HUES6 (cell line): ENCODE data around the gene BCR.

Experiments used
- H3K27ac ChIP-seq: 2 replicates; pipeline ENCODE4 v1.7.0; 2013; ENCODE audit warnings: low read depth, mild to moderate bottlenecking, low read length, inconsistent platforms
- H3K27me3 ChIP-seq: 2 replicates; pipeline ENCODE4 v1.6.1; 2013; ENCODE audit warnings: low read length; ENCODE audit not compliant: control insufficient read depth, insufficient read depth
- H3K36me3 ChIP-seq: 2 replicates; pipeline ENCODE4 v1.6.1; 2013; ENCODE audit warnings: low read length; ENCODE audit not compliant: control insufficient read depth, insufficient read depth
- H3K4me1 ChIP-seq: 2 replicates; pipeline ENCODE4 v1.6.1; 2013; ENCODE audit warnings: low read length; ENCODE audit not compliant: control insufficient read depth, insufficient read depth
- H3K4me3 ChIP-seq: 2 replicates; pipeline ENCODE4 v1.5.1; 2013; ENCODE audit warnings: low read depth, low read length
- H3K9ac ChIP-seq: one replicate; pipeline ENCODE4 v1.6.1; 2013; ENCODE audit warnings: mild to moderate bottlenecking, low read length
- H3K9me3 ChIP-seq: 2 replicates; pipeline ENCODE4 v1.6.1; 2013; ENCODE audit warnings: low read depth, low read length; ENCODE audit not compliant: control insufficient read depth, insufficient read depth

BCR gene

GRCh38 chr22:23178512-23179254 is 1.6 kb upstream of the BCR start:
- peaks cover 11% of the 10 kb centered on the region for H3K27me3 ChIP-seq
- H3K27ac ChIP-seq: no peak overlapping the region
- H3K4me3 ChIP-seq: no peak overlapping the region
- H3K9ac ChIP-seq: no peak overlapping the region
- peaks cover 35% of the 10 kb centered on the region for H3K4me1 ChIP-seq
- no peaks in the 10 kb centered on the region for H3K36me3 ChIP-seq
- peaks cover 26% of the 10 kb centered on the region for H3K9me3 ChIP-seq

- peak overlapping the region; percentile 40 for H3K9ac ChIP-seq
- H3K27me3 ChIP-seq: peaks cover 11% of the 10 kb centered on the region
- H3K36me3 ChIP-seq: no peaks in the 10 kb centered on the region
- H3K4me3 ChIP-seq: peak overlapping the region; percentile 41
- peaks cover 26% of the 10 kb centered on the region for H3K9me3 ChIP-seq
- H3K4me1 ChIP-seq: peaks cover 44% of the 10 kb centered on the region
- H3K27ac ChIP-seq: no peak overlapping the region
These were observed 669 bp upstream of the BCR start for GRCh38 chr22:23179381-23180299.

GRCh38 chr22:23180893-23181720 is 798 bp downstream of the BCR start:
- H3K27ac ChIP-seq: no peak overlapping the region

GRCh38 chr22:23181721-23182308 is 1.5 kb downstream of the BCR start:
- peaks cover 49% of the 10 kb centered on the region for H3K4me1 ChIP-seq
- H3K27me3 ChIP-seq: peaks cover 11% of the 10 kb centered on the region
- no peak overlapping the region for H3K27ac ChIP-seq

More at GRCh38 chr22:23180893-23181720, 798 bp downstream of the BCR start:
- Histone ChIP-seq H3K4me1 (peaks cover 49% of the 10 kb centered on the region), H3K36me3 (no peaks in the 10 kb centered on the region), H3K27me3 (peaks cover 11% of the 10 kb centered on the region), H3K9me3 (peaks cover 16% of the 10 kb centered on the region), H3K4me3 (peak overlapping the region; percentile 72), H3K9ac (peak overlapping the region; percentile 89)

GRCh38 chr22:23182309-23183060 is 2.2 kb downstream of the BCR start:
- Histone ChIP-seq H3K27me3 (peaks cover 11% of the 10 kb centered on the region), H3K9me3 (peaks cover 2% of the 10 kb centered on the region; the same call in 1 of the 2 replicates), H3K4me1 (peaks cover 49% of the 10 kb centered on the region), H3K9ac (peak overlapping the region; percentile 89), H3K36me3 (peaks cover 4% of the 10 kb centered on the region), H3K27ac (no peak overlapping the region), H3K4me3 (peak overlapping the region; percentile 72)

More at GRCh38 chr22:23181721-23182308, 1.5 kb downstream of the BCR start:
- peaks cover 9% of the 10 kb centered on the region for H3K9me3 ChIP-seq
- peaks cover 4% of the 10 kb centered on the region; the same call in 1 of the 2 replicates for H3K36me3 ChIP-seq
- H3K4me3 ChIP-seq: peak overlapping the region; percentile 72
- H3K9ac ChIP-seq: peak overlapping the region; percentile 89

GRCh38 chr22:23183061-23183698 is 2.9 kb downstream of the BCR start:
- Histone ChIP-seq H3K36me3 (peaks cover 7% of the 10 kb centered on the region), H3K9me3 (no peaks in the 10 kb centered on the region), H3K9ac (peak overlapping the region; percentile 0), H3K27me3 (peaks cover 11% of the 10 kb centered on the region), H3K4me3 (peak overlapping the region; percentile 72), H3K27ac (no peak overlapping the region), H3K4me1 (peaks cover 55% of the 10 kb centered on the region)

- Histone ChIP-seq H3K27ac (no peak overlapping the region), H3K4me1 (peaks cover 50% of the 10 kb centered on the region), H3K36me3 (peaks cover 10% of the 10 kb centered on the region), H3K27me3 (peaks cover 11% of the 10 kb centered on the region), H3K4me3 (peak overlapping the region; percentile 72; the same call in 1 of the 2 replicates), H3K9ac (no peak overlapping the region), H3K9me3 (no peaks in the 10 kb centered on the region)
These were observed 3.9 kb downstream of the BCR start for GRCh38 chr22:23184100-23184763.

- H3K4me1 ChIP-seq: peaks cover 45% of the 10 kb centered on the region
- no peak overlapping the region for H3K4me3 ChIP-seq
- no peaks in the 10 kb centered on the region for H3K9me3 ChIP-seq
- no peak overlapping the region for H3K27ac ChIP-seq
- no peak overlapping the region for H3K9ac ChIP-seq
- peaks cover 10% of the 10 kb centered on the region for H3K36me3 ChIP-seq
- peaks cover 11% of the 10 kb centered on the region for H3K27me3 ChIP-seq
These were observed 4.4 kb downstream of the BCR start for GRCh38 chr22:23184764-23185113.

- H3K27me3 ChIP-seq: peaks cover under 1% of the 10 kb centered on the region
- H3K9ac ChIP-seq: no peak overlapping the region
- H3K4me3 ChIP-seq: no peak overlapping the region
- H3K9me3 ChIP-seq: no peaks in the 10 kb centered on the region
- peaks cover 10% of the 10 kb centered on the region for H3K36me3 ChIP-seq
- H3K27ac ChIP-seq: no peak overlapping the region
- H3K4me1 ChIP-seq: peaks cover 41% of the 10 kb centered on the region
These were observed 6.9 kb downstream of the BCR start for GRCh38 chr22:23187211-23187610.
